GM04503 (cell line): ENCODE measurements around the gene HOXB6.

Source experiments
- DNase-seq: peaks from one replicate; pipeline ENCODE4 v3.0.0-alpha.2; 2012; ENCODE audit warnings: low read depth

The HOXB6 gene

DNA sequence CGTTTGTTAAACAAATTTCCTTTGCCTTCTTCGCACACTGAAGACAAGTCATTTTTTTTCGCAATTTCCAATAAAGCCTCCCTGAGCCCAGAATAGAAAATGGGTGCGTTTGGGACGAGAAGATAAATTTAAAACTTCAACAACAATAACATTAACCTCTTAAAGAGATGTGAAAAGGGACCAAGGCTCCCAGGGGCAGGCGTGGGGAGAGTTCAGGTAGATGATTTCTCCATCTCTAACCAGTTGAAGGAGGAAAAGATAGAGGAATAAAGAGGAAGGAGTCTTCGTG lies 25.4 kb downstream of the HOXB6 start:
- no peak for DNase-seq

DNA sequence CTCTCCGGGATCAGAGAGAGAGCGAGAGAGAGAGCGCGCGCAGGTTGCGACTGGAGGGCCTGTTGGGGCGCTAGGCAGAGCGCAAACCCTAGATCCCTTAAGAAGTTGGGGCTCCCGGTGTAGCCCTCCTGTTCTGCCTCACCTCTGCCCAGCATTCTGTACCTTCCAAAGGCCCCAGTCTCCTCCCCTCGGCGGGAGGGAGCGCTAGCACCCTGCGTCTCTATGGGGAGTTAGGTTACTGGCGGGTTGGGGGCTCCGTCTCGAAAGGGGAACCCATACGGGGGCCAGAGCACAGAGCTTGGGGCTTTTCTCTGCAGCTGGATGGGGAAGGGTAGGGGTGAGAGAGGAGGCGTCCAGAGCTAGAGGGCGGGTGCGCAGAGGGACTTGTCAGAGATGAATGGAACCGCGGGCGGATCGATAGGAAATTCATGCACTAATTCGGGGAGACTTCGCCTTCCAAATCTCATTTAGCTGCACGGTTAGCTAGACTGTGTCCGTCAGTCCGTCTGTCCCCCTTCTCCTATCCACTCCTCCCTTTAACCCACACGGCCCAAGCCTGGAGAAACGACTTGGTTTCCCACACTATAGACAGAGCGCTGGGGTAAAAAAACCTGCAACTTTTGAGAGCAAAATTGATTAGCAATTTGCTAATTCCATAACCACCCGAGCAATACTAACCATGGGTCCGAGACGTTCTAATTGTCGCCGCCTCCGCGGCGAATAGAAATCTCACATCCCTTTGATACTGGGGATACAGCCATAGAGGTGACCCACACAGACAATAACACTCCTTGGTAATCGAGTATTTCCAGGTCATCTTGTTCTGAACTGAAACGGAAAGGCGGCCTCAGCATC lies 25.9 kb downstream of the HOXB6 start:
- DNase-seq, result no peak

DNA sequence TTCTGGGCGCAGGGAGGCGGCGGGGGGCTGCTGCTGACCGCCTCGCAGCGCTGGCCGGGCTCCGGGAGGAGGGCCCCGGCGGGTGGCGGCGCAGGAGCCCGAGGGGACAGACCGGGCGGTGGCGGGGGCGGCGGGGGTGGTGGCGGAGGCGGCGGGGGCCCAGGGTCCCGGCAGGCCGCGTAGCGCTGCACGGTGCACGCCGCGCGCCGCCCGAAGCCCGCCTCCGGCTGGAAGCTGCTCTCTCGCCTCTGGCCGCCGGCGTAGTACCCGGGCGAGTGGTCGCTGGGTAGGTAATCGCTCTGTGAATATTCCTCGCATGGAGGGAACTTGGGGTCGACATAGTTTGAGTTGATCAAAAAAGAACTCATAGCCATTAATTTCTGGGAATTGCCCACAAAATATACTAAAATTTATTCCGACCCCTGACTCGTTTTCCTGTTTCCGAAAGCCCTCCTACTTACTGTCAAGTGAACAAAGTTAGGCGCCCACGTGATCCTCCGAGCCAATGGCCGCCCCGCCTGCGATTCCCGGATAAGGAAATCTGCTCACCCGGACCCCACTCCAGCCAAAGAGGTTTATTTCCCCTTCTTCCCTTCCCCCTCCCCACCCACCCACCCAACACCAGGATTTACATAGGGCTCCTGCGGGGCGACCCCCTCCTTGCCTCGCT lies 26.7 kb downstream of the HOXB6 start, which contains the start of gene HOXB4:
TSS of gene HOXB4 (minus strand) at position 405 of the 670 bp plus-strand sequence. CDS start at position 374, 31 bp downstream.
- DNase-seq, result no peak

DNA sequence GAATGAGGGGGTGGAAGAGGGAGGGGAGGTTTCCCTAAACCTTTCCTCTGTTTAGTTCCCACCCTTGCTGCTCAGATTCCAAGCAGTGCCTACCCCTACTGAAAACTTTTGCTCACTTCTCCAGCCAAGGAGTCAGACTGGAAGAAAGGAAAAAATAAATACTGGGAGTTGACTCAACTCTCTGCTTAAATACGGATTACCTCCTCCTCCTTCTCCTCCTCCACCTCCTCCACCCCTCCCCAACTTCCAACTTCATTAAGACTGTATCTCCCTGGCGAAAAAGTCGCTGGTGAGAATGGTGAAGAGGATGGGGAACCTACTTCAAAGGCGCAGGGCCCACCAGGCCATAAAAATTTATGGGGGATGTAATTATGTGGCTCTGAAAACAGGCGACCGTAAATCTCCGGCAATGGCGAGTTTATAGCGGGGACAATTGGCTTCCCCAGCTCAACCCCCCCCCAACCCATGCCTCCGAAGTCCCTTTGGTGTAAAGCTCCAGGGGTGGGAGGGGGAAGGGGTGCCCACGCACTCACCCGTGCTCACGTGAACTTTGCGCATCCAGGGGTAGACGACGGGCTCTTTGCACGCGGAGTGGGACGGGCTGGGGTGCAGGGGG lies 27.3 kb downstream of the HOXB6 start:
- no peak for DNase-seq

DNA sequence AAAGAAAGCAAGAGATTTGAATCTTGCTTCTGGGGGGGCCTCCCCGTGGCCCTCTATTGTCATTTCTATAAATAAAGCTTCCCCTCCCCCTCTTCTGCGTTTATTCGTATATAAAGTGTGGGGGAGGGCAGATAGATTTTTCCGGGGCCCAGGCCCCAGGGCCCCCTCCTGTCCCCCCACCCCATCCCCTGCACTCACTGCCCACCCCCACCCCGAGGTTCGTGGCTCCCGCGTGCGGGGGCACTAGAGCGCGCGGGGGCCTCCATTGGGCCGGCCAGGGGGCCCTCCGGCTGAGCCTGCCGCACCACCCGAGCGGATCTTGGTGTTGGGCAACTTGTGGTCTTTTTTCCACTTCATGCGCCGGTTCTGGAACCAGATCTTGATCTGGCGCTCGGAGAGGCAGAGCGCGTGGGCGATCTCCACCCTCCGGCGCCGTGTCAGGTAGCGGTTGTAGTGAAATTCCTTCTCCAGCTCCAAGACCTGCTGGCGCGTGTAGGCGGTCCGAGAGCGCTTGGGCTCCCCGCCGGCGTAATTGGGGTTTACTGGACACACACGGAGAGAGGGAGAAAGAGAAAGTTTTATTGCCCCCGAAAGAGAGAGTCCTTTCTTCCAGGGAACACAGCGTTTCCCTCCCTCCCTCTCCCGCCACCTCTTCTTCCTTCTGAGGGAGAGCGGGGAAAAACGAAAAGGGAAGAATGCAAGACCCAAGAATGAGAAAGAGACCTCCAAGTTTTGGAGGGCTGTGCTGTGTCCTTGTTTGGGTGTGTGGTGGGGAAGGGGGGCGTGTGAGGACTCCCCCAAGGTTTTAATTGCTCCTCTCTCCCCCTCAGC lies 28.1 kb downstream of the HOXB6 start:
- no peak for DNase-seq

DNA sequence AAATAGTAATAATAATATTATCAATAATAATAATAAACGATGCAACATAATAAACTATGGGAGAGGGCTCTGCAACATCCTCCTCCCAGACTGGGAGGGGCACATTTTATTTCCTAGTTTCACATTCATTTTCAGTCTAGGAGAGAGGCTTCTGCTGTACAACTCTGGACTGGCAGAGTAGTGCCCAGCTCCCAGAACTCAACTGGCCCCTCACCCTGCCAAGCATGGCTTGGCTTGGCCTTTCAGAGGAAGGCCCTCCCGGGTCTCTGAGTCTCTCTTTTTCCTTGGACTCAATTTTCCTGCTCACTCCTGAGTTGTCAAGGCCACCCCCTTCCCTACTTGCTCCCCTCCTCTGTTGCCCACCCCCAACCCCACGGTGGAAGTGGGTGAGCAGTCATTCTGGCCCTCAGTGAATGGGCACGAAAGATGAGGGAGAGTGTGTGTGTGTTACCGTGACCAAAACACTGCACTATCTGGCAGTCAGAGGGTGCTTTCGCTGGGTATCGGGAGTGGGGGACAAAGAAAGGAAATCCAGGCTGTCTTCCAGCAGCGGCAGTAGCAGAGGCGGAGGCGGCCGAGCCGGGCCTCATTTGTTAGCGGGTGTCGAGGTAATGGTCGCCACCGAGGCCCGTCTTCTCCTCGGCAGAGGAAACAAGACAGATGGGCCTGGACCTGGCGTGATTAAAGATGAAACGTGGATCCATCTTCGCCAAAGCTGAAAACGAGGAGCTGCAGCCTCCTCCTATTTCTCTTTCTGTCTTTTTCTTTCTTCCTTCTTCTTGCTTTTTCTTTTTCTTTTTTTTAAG lies 28.9 kb downstream of the HOXB6 start:
- no peak for DNase-seq

DNA sequence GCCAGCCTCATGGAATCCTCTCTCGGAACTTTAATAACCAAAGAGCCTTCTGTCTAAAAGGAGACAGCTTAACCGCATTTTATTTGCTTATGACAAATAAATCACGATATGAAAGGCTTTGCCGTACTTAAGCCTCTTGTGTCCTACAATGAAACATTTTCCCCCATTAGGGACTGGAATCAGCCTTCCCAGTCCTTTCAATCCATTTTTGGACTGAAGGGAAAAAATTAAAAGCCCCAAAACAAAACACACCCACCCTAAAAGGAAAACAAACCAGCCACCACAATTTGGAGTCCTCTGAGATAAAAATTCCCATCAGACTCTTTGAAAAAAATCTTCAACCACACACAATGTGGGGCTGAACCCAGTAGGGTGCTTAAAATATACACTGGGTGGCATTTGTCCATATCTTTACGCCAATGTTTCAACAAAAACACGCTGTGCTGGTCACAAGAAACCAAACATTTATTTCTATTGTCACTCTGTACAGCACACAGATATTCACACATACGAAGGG lies 29.7 kb downstream of the HOXB6 start:
- peak; percentile 88 for DNase-seq

DNA sequence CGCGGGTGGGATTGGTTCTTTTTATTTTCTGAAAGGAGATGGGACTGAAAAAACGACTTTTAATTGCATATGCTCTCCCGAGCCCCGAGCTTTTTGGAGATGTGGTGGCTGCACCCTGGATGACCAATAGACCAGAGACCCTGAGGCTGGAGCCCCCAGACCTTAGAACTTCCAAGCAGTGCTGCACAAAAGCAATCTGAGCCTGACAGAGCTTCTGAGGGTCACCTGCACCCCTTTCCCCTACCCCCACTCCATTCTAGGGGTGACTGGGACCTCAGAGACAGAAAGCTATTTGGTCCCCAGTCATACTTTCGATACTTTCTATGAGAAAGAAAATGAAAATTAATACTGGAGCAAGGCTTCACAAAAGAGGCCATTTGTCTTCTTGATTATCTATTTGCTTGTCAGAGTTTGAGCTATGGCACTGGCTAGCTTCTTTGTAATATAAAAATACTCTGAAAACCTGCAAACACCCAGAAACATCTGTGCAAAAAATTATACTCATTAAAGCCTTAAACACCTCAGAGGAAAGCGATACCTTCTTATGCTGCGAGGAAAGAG lies 30.2 kb downstream of the HOXB6 start:
- DNase-seq, result no peak

DNA sequence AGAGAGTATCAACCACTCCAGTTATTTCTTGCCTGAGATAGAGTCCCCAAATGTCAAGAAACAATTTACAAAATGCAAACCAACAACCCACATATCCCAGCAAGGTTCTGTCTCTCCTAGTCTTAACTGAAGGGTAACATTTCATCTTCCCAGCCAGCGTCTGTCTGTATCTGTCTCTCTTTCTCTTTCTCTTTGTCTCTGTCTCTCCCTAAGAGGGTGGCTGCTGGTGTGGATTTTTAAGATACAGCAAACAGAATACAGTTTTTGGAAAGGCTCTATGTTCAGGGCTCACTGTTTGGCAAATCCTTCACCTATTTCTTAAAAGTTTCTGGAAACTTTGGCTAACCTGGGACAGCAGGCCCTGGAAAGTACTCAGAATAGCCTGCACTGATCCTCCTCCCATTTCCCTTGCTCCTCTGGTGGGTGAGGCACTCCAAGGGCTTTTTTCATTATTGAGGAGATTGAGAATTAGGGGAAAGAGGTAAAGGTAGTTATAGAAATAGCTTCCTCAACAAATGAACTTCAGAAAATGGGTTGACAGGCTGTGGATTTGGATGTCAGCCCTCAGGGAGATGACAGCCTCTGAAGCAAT lies 32.9 kb downstream of the HOXB6 start:
- DNase-seq, result no peak

DNA sequence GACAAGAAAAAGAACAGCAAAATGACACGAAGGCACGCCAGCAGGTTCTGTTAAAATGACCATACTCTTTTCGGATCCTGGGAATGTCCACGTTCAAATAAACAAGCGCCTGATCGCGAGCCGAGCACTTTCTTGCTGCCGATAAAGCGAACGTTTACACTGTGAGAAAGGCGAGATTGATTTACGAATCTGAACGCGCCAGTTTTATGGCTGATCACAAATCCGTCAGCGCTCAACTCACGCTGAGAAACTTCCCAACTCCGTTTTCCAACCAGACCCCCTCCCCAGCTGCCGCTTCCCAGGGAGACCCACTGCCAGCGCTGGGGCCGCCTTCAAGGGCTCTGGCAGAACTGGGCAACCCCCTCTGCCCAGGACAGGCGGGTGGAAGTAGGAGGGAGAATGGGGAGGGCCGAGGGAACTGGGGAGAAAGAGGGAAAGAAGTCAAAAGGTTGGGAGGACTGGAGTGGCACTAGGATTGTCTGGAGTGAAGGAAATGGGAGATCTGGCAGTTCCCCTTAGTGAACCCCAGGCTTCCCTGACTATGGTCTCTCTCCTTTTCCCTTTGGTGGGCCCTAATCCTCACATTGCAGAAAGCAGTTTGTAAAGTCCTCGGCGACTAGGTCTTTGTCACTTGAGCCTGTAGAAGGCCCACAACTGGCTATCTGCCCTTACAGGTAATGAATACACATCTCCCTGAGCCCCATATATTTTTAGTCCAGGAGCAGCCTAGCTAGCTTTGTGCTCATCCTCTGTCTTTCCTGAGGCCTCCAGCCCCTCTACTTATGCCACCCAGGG lies 33.6 kb downstream of the HOXB6 start:
- no peak for DNase-seq

DNA sequence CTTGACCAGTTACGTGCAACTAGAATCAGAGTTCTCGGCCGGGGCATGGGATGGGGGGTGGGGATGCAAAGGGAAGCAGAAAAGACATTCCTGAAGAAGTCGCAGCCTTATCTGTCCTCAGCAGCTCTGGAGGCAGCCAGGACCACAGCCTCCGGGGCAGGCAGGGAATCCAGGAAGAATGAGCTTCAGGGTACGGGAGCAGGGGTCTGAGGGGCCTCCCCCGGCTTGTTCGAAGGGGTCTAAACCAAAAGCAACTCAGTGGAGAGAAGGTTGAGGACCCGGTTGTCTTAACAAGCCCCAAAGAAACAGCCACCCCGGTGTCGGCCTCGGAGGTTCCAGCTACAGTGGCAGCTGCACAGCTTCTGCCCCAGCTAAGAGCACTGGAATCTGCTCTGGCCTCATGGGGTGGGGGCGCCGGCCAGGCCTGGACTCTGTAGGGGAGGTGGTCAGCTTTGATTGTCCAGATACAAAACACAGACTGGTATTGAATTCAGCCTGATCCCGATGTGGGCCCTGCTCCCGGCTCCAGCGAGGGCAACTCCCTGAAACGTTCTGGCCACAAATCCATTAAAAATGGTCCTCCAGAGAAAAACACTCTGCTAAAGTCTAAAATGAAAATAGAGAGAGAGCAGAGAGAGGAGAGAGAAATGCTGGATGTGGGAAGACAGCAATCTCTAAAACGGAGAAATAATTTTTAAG lies 34.3 kb downstream of the HOXB6 start:
- no peak for DNase-seq

DNA sequence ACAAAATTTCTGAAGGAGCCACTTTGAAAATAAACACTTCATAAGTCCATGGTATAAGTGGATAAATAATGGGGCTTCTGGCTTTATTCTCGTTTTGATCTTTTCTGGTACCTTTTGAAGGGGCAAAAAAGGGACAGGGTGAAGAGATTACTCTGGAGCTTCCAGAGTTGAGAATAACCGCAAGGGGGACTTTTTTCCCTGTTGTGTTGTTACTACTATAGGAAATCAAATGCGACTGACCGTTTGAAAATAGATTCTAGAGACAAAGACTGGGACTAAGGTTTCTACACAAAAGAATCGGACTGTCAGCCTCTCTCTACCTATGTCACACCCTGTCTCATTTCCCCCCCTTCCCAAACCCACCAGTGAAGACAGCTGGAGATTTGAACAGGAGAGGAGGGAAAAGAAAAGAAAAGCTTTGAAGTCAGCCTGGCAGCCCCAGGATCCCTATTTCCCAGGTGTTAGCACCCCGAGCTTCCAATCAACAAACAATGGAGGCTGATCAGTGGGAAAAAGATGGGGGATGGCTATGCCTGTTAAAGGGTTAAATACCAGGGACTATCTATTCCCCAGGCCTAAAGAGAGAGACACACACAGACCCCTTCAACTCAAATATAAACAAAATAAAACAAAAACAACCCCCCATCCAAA lies 35.0 kb downstream of the HOXB6 start:
- no peak for DNase-seq

DNA sequence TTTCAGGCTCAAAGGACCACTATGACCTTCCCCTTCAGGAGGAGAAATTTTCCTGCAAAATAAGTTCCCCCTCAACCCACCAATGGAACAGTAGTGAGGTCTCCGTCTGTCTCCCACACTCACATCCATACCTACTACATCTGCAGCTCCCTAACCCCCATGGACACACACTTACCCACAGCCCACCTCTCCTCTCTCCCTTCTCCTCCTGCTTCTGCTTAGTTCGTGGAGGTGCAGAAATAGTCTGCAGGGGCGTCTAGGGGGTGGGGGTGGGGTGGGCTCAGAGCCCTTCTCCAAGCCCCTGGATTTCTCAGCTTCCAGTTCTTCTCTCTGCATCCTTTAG lies 35.6 kb downstream of the HOXB6 start:
- DNase-seq, result no peak

DNA sequence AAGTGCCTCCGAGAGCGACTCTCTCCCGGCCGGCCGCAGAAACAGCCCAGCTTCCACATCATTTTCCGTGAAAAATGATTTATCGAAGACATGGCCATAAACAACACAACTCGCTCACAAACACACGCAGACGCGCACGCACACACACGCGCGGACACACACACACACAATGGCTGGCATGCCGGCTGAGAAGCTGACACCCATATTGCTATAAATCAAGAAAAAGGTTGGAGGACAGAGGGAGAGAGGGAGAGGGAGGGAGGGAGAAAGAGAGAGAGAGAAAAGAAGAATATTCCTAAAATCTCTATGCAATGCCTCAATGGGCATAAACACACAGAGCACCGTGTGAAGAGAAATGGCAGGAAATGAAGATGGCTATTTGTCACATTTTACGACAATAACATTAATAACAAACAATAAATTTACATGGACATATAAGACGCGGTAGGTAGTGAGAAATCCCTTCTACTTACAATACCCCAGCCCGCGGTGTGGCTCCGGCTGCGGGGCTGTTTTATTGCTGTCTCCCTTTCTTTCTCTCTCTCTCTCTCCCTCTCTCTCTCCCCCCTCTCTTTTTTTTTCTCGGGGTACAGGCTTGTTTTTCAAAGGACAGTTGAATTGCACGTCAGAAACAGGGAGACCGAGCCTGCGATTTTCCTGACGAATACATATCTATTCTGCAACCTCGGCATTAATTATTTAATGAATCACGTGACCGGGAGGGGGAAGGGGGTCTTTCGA lies 36.1 kb downstream of the HOXB6 start:
- DNase-seq, result no peak

DNA sequence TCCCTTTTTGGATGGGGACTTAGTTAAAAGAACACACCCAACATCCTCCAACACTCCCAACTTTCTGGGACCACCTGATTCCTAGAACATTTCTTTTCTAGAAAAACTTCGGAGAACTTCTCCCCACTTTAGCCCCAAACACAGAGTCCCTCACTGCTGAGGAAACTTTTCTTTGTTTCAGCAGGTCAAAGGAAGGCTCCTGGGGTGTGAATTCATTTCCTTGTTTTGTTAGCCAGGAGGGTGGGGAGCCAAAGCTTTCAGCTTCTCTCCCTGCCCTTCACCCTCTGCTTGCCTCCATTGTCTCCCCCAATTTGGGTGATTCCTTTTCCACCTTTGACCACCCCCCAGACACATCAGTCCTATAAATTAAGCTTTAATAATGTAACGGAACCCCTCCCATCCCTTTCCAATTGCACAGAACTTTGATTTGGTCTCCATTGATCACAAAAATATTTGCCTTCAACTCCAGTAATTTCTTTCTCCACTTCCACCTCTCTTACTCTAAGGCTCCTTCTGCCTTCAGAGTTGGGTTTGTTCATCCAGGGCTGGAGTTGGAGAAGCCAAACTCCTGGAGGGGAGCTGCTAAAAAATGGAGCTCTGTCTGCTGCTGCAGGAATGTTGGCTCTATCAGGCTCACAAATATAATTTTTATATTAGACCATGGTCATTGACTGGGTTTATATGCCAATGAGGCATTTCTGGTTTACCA lies 37.0 kb downstream of the HOXB6 start:
- no peak for DNase-seq

DNA sequence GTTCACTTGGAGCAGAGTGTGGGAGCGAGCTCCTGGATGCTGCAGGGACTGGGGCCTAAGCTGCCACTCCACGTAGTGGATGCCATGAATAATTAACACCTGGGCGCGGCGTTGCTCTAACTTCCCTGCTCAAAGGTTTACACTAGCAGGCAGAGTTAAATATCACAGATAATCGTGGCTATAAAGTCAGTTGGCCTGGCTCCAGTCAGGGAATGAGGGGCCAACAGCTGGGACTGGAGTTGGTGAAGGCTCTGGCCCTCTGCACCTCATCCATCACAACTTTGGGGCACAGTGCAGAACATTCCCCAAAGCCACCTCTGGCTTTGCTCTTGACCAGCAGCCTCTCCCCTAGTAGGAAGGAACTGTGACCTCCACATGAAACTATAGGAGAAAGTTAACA lies 37.6 kb downstream of the HOXB6 start:
- no peak for DNase-seq

DNA sequence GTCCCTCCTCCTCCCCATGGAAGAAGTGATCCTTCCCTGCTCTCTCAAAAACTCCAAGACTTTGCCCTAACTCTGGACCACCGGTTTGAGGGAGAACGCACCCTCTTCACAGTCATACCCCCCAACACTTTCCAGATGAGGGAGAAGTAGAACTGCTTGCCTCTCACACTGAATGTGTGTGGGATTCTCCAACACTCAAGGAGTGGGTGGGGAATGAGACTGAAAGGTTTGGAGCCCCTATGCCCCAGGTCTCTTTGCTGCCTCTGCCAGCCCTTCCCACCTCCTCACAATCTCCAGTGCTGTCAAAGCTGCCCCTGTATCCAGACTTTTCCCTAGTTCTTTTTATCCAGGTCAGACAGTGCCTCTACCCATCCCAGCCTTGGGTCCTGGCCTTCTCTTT lies 38.1 kb downstream of the HOXB6 start:
- DNase-seq, result no peak
